HepG2 (cell line): ENCODE measurements around the gene ADGRF4. TPM values are rescaled to one million over a fixed set of nuclear protein-coding genes. Genes with fewer than 3 reads are reported as not detected.

Source experiments
- ATAC-seq: fragments of 200-7000 bp; cut with Tn5 transposase; 3 replicates; pipeline ENCODE4 v1.9.1; 2020; ENCODE audit warnings: mild to moderate bottlenecking, moderate library complexity
- BruUV-seq: library from RNA; stranded (reverse); fragments of 400-500 nt; replicated peaks from 2 replicates; lab custom pipeline; 2021; lab: Mats Ljungman, UMichigan
- CTCF ChIA-PET: fragments of 300-600 bp; formaldehyde crosslinking; extraction: SDS; loops from one replicate; lab custom pipeline; 2021; ENCODE audit warnings: low total read pairs, inconsistent platforms, low intra/inter-chr PET ratio; lab: Yijun Ruan, JAX
- POLR2A ChIA-PET: fragments of 350-600 bp; sonication (Branson Sonifier 250); formaldehyde crosslinking; loops from one replicate; lab custom pipeline; 2020; ENCODE audit warnings: antibody characterized with exemption, inconsistent platforms; lab: Yijun Ruan, JAX
- DNase-seq: peaks from one replicate; pipeline ENCODE4 v3.0.0-alpha.2; 2015; ENCODE audit warnings: low spot score
- FAIRE-seq: peaks from 3 replicates; lab custom pipeline; 2011; peaks lifted over from hg19 to GRCh38; lab: Jason Lieb, UNC
- H2AFZ ChIP-seq: one replicate; pipeline ENCODE4 v1.6.1; 2011; ENCODE audit warnings: low read length, inconsistent platforms
- H3K27ac ChIP-seq: fragments of 300-600 bp; 3 replicates; pipeline ENCODE4 v1.8.0; 2011; ENCODE audit warnings: mixed run types, mild to moderate bottlenecking, mixed read lengths, low read length, inconsistent platforms; ENCODE audit not compliant: insufficient read depth; ENCODE audit errors: extremely low read length
- H3K27me3 ChIP-seq, 2 experiments: fragments of 200-600 bp in 1 of 2; 2 replicates in 1 of 2; 3 replicates in 1 of 2; pipeline versions ENCODE4 v1.6.0 to v1.8.0; 2011; ENCODE audit warnings: low read length in 2 of 2, mild to moderate bottlenecking in 2 of 2, moderate library complexity in 2 of 2, inconsistent platforms in 1 of 2; ENCODE audit not compliant: insufficient read depth in 2 of 2, control insufficient read depth in 1 of 2
- H3K36me3 ChIP-seq, 2 experiments: fragments of 200-600 bp in 1 of 2; replicated peaks in 1 of 2; 2 replicates in 1 of 2; 3 replicates in 1 of 2; pipeline versions ENCODE4 v1.5.1 to v1.8.0; 2011; ENCODE audit warnings: low read length in 2 of 2, inconsistent platforms in 1 of 2; ENCODE audit not compliant: insufficient read depth in 2 of 2, control insufficient read depth in 1 of 2
- H3K4me1 ChIP-seq: 2 replicates; pipeline ENCODE4 v1.5.1; 2012; ENCODE audit warnings: low read length, inconsistent platforms; ENCODE audit not compliant: insufficient read depth
- H3K4me2 ChIP-seq: 2 replicates; pipeline ENCODE4 v1.6.0; 2011; ENCODE audit warnings: low read depth, low read length, inconsistent platforms
- H3K4me3 ChIP-seq, 3 experiments: fragments of 200-600 bp in 1 of 3; sonication (generic), shearing (Covaris generic) in 1 of 3; replicated peaks in 1 of 3; 2 replicates each; pipeline ENCODE4 v1.5.1; 2011 to 2016; ENCODE audit warnings: low read length in 3 of 3, inconsistent platforms in 2 of 3, low read depth in 2 of 3, mild to moderate bottlenecking in 2 of 3, control low read depth in 1 of 3, mixed read lengths in 1 of 3; ENCODE audit not compliant: insufficient read depth in 1 of 3
- H3K79me2 ChIP-seq: one replicate; pipeline ENCODE4 v1.6.1; 2011; ENCODE audit warnings: low read length, inconsistent platforms; ENCODE audit not compliant: insufficient read depth
- H3K9ac ChIP-seq: 2 replicates; pipeline ENCODE4 v1.6.0; 2011; ENCODE audit warnings: mild to moderate bottlenecking, low read depth, low read length, inconsistent platforms; ENCODE audit not compliant: insufficient read depth
- H3K9me3 ChIP-seq: 2 replicates; pipeline ENCODE4 v1.5.1; 2012; ENCODE audit warnings: mild to moderate bottlenecking, low read length
- H4K20me1 ChIP-seq: 2 replicates; pipeline ENCODE4 v1.6.0; 2011; ENCODE audit warnings: inconsistent platforms, mild to moderate bottlenecking, low read length, moderate library complexity; ENCODE audit not compliant: insufficient read depth
- CBFB ChIP-seq: sonication (generic); formaldehyde crosslinking; IDR thresholded peaks from 2 replicates; pipeline ENCODE4 v1.4.0; 2020; ENCODE audit warnings: missing genetic modification reagents
- KIAA2018 ChIP-seq: sonication (generic); formaldehyde crosslinking; IDR thresholded peaks from 2 replicates; pipeline ENCODE4 v1.5.0; 2020; ENCODE audit warnings: mild to moderate bottlenecking, missing genetic modification reagents, borderline replicate concordance
- ZMYM2 ChIP-seq: sonication (generic); formaldehyde crosslinking; IDR thresholded peaks from 2 replicates; pipeline ENCODE4 v1.8.0; 2022; ENCODE audit warnings: mild to moderate bottlenecking, missing genetic modification reagents
- ZNF549 ChIP-seq: sonication (generic); formaldehyde crosslinking; IDR thresholded peaks from 2 replicates; pipeline ENCODE4 v1.5.0; 2020; ENCODE audit warnings: missing genetic modification reagents
- ZNF609 ChIP-seq: sonication (generic); formaldehyde crosslinking; IDR thresholded peaks from 2 replicates; pipeline ENCODE4 v1.4.0; 2020; ENCODE audit warnings: mild to moderate bottlenecking, missing genetic modification reagents, borderline replicate concordance
- ZNF766 ChIP-seq: sonication (generic); formaldehyde crosslinking; IDR thresholded peaks from 2 replicates; pipeline ENCODE4 v1.5.0; 2020; ENCODE audit warnings: missing genetic modification reagents, borderline replicate concordance
- ZXDC ChIP-seq: sonication (generic); formaldehyde crosslinking; IDR thresholded peaks from 2 replicates; pipeline ENCODE4 v1.5.0; 2020; ENCODE audit warnings: mild to moderate bottlenecking, missing genetic modification reagents
- WGBS: methylation state at CpG from one replicate; pipeline ENCODE4 v1.1.6; 2017; ENCODE audit warnings: low lambda C conversion rate; 5-methylcytosine and 5-hydroxymethylcytosine counted together
- in situ Hi-C: cut with HindIII; loops from 2 replicates; pipeline ENCODE4 v1.10.0; 2017; ENCODE audit warnings: low pct_unique_long_range_greater_than_20kb; ENCODE audit not compliant: extremely low pct_ligation_motif_present
- intact Hi-C: fragments of 100-400 bp; cut with micrococcal nuclease; formaldehyde crosslinking; loops from one replicate; pipeline ENCODE4 v1.10.0; 2022; ENCODE audit not compliant: unreplicated experiment
- polyA plus RNA-seq, 8 experiments: library from polyadenylated mRNA; depleted of rRNA in 3 of 8; stranded (reverse) in 7 of 8; unstranded in 1 of 8; fragments of >200 nt; fragmentation: Illumina TruSeq in 4 of 8; extraction: Trizol in 4 of 8; gene quantifications; 2 replicates each; pipeline versions ENCODE4 v1.2.1 to v1.2.3, GENCODE V29; 2011 to 2016; ENCODE audit warnings: low read depth in 4 of 8, missing spikeins in 1 of 8, mixed read lengths in 1 of 8; ENCODE audit not compliant: insufficient read depth in 1 of 8
- total RNA-seq, 5 experiments: library from RNA; depleted of rRNA; stranded (reverse); fragments of >200 nt; fragmentation: Illumina TruSeq; extraction: Trizol; gene quantifications; 2 replicates each; pipeline ENCODE4 v1.2.3, GENCODE V29; 2016; ENCODE audit warnings: low read depth in 1 of 5

Gene ADGRF4
- total and polyA plus RNA-seq, 2 of the 13 experiments (the other 11 are each of a cell fraction or from before 2014, with no cell fraction given): 0.01 TPM; not detected in 1

- TF ChIP-seq ZNF766 (CRISPR knock-in tag): no peak
- no peak for TF ChIP-seq ZXDC (CRISPR knock-in tag)
- TF ChIP-seq ZNF609 (CRISPR knock-in tag): no peak
- no peak for TF ChIP-seq ZNF549
- TF ChIP-seq ZMYM2 (CRISPR knock-in tag): no peak
- TF ChIP-seq, all 625 proteins: peak for 0
These were observed 1.7 kb downstream of the ADGRF4 start (continued) for GRCh38 chr6:47700053-47700452.

- no peak overlapping the region for H3K4me3 ChIP-seq
- H2AFZ ChIP-seq: no peak overlapping the region
- CTCF ChIA-PET: no interaction called here
- FAIRE-seq: no peak
- no peaks in the 10 kb centered on the region for H3K79me2 ChIP-seq
- in situ Hi-C loops: no loop called here
- intact Hi-C loops: no loop called here
- H3K27me3 ChIP-seq: peaks cover 0 to 2% of the 10 kb centered on the region in 2 experiments; a peak in 2 of 5 replicates
- H3K36me3 ChIP-seq: no peaks in the 10 kb centered on the region
- H3K9me3 ChIP-seq: no peaks in the 10 kb centered on the region
- no peaks in the 10 kb centered on the region for H4K20me1 ChIP-seq
- H3K27ac ChIP-seq: no peak overlapping the region
- no TSS peak for BruUV-seq
- no peaks in the 10 kb centered on the region for H3K4me1 ChIP-seq
- no peak overlapping the region for H3K4me2 ChIP-seq
- no peak for DNase-seq
- ATAC-seq: no peak
- POLR2A ChIA-PET: no interaction called here
- 42% methylated on average over 2 of the region's 2 CpGs for WGBS
- H3K9ac ChIP-seq: no peak overlapping the region
- TF ChIP-seq CBFB (CRISPR knock-in tag) (no peak), KIAA2018 (CRISPR knock-in tag) (no peak)
These were observed 2.2 kb downstream of the ADGRF4 start for GRCh38 chr6:47700596-47700995.
